Measurements from ENCODE around the gene MCM9. TPM values are rescaled to one million over a fixed set of nuclear protein-coding genes. Genes with fewer than 3 reads are reported as not detected.

Gene MCM9
- total RNA-seq, 1 experiment from 2014 or later, result 18.6 TPM

GRCh38 chr6:118860880-118861279 lies 74.1 kb downstream of the MCM9 start:
- Histone ChIP-seq H2BK120ac (ENCODE audit: low read depth, low read length, poor library complexity, severe bottlenecking) (no peak overlapping the region), H2BK15ac (ENCODE audit: low read depth, low read length) (no peak overlapping the region), H4K8ac (replicated peaks; ENCODE audit: insufficient read length, low read depth, low read length) (no peak overlapping the region), H3K4me1 (ENCODE audit: insufficient read depth, low read length) (no peaks in the 10 kb centered on the region; the same call in 1 of the 2 replicates), H4K20me1 (ENCODE audit: control insufficient read depth, insufficient read depth, insufficient read length) (no peaks in the 10 kb centered on the region), H3K23me2 (ENCODE audit: insufficient read length, low read depth, low read length, poor library complexity, severe bottlenecking) (no peaks in the 10 kb centered on the region), H3K79me2 (ENCODE audit: insufficient read depth, low read length) (no peaks in the 10 kb centered on the region), H4K5ac (ENCODE audit: insufficient read length, low read depth, low read length) (no peak overlapping the region), H3K27me3 (ENCODE audit: insufficient read depth, low read length) (no peaks in the 10 kb centered on the region), H2BK12ac (ENCODE audit: insufficient read length, low read depth, low read length) (no peak overlapping the region), H3K27ac (ENCODE audit: insufficient read length, low read depth, low read length) (no peak overlapping the region), H3K9ac (ENCODE audit: extremely low read depth, insufficient read length, low read length) (no peak overlapping the region), H3K56ac (ENCODE audit: insufficient read length, low read depth, low read length) (no peak overlapping the region), H3K18ac (ENCODE audit: insufficient read length, low read depth, low read length) (no peak overlapping the region), H4K91ac (ENCODE audit: insufficient read length, low read depth, low read length) (no peak overlapping the region), H2AK5ac (ENCODE audit: insufficient read length, low read length) (no peak overlapping the region), H2BK20ac (ENCODE audit: low read depth, low read length, poor library complexity, severe bottlenecking) (no peak overlapping the region), H3T11ph (ENCODE audit: low read length) (no peak overlapping the region), H3K4me2 (ENCODE audit: insufficient read depth, insufficient read length, low read length) (no peak overlapping the region), H3K4ac (ENCODE audit: low read depth, low read length) (no peak overlapping the region), H2BK5ac (ENCODE audit: insufficient read length, low read length) (no peak overlapping the region), H2AFZ (ENCODE audit: low read length) (no peak overlapping the region), H3K14ac (ENCODE audit: insufficient read depth, low read length) (no peak overlapping the region; the same call in 1 of the 2 replicates), H3K23ac (ENCODE audit: insufficient read length, low read depth, low read length) (no peak overlapping the region), H3K79me1 (ENCODE audit: insufficient read depth, low read depth, low read length, poor library complexity, severe bottlenecking) (no peaks in the 10 kb centered on the region), H3K9me3 (ENCODE audit: control insufficient read depth, low read depth, low read length) (no peaks in the 10 kb centered on the region)
- H3K36me3 Mint-ChIP-seq (ENCODE audit: insufficient read depth in 1 of 3, low read depth in 3 of 3), result peaks cover 6 to 12% (median 8%) of the 10 kb centered on the region in 3 experiments
- peak; percentile 41 for DNase-seq
- no peaks in the 10 kb centered on the region for H3K27me3 Mint-ChIP-seq (ENCODE audit: low read depth)
- no peak overlapping the region for H3K4me3 Mint-ChIP-seq
- H3K4me1 Mint-ChIP-seq, result peaks cover 8 to 13% of the 10 kb centered on the region in 2 experiments; a peak in 3 of 4 replicates
- H3K27ac Mint-ChIP-seq, result no peak overlapping the region
- no CpG with 5 or more reads among the region's 10 CpGs for WGBS (ENCODE audit: extremely low coverage, insufficient read length, low lambda C conversion rate)
- peaks cover 7 to 11% of the 10 kb centered on the region in 2 experiments for H3K9me3 Mint-ChIP-seq
- TF ChIP-seq, protein P1, sequence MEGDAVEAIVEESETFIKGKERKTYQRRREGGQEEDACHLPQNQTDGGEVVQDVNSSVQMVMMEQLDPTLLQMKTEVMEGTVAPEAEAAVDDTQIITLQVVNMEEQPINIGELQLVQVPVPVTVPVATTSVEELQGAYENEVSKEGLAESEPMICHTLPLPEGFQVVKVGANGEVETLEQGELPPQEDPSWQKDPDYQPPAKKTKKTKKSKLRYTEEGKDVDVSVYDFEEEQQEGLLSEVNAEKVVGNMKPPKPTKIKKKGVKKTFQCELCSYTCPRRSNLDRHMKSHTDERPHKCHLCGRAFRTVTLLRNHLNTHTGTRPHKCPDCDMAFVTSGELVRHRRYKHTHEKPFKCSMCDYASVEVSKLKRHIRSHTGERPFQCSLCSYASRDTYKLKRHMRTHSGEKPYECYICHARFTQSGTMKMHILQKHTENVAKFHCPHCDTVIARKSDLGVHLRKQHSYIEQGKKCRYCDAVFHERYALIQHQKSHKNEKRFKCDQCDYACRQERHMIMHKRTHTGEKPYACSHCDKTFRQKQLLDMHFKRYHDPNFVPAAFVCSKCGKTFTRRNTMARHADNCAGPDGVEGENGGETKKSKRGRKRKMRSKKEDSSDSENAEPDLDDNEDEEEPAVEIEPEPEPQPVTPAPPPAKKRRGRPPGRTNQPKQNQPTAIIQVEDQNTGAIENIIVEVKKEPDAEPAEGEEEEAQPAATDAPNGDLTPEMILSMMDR (conservative IDR thresholded peaks at IDR 0.05), result no peak; the same call in 2 of the 3 replicates

Measured in H9 (cell line).